ENCODE results near the gene GLG1.
"Not testable (repeated sequence)": the region's sequence is repeated elsewhere in the genome, so short reads cannot be mapped to it uniquely, and the experiment has no call there.

- TF ChIP-seq CTCF (IDR thresholded peaks at IDR 0.05); EP300 (IDR thresholded peaks at IDR 0.05; ENCODE audit: low read depth): not testable (repeated sequence)
Measured at GRCh38 chr16:74538801-74539200, 68.1 kb downstream of the GLG1 start.

Measured in transverse colon (tissue), 3 donors.